EL (cell line): ENCODE measurements around the gene SLIT3.

Experiments
- DNase-seq: peaks from one replicate; pipeline ENCODE4 v3.0.0-alpha.2; 2016

SLIT3 gene

GRCh38 chr5:169298193-169298592, 2.7 kb downstream of the SLIT3 start:
- no peak for DNase-seq

DNA sequence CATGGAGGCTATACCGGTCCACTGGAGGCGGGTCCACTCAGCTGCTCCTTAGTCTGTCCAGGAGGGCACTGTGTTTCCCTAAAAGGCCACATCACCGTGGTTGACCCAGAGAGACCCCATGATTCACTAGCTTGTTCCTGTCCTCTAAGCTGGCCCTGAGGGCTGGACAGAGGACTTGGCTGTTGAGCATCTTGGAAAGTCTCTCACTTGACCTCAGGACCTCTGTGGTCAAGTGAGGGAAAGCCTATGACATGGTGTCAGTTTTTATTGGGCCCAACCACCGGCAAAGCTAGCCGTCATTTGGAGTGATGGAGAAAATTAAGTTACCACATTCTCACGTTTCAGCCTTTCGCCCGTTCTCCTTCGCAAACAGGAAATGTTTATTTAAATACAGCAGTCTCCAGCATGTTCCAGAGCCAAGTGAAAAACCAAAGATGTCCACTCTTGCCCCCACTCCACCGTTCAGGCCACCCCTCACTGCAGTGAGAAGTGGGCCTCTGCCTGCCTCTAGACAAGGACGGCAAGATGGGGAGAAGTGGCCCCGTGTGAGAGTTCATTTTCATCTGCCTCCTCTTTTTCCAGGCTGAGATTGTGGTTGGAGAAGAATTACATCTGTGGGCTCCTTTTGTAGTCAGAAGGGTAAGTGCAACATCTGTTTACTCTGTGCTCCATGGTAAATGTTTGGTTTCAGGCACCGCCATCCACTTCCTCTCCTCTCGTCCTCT, 4.4 kb downstream of the SLIT3 start:
- DNase-seq = peak; percentile 93

- DNase-seq = no peak
These were observed 5.6 kb downstream of the SLIT3 start for GRCh38 chr5:169295306-169295705.

GRCh38 chr5:169294621-169295020, 6.3 kb downstream of the SLIT3 start:
- no peak for DNase-seq

DNA sequence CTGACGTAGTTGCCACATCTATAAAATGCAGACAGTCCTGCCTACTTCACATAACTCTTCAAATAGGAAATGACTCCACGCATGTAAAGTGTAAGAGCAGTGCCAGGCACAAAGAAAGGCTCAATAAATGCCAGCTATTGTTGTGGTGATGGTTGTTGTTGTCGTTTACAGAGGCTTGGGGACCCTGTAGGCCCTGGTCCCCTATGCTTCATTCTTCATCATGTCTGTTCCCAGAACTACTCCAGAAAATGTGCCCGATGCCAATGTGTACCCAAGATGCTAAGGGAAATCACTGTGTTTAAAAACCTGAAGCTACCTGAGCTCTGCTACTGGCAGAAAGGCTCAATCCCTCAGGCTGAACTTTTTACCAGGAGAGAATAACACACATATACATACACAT, 9.1 kb downstream of the SLIT3 start:
- DNase-seq = no peak

DNA sequence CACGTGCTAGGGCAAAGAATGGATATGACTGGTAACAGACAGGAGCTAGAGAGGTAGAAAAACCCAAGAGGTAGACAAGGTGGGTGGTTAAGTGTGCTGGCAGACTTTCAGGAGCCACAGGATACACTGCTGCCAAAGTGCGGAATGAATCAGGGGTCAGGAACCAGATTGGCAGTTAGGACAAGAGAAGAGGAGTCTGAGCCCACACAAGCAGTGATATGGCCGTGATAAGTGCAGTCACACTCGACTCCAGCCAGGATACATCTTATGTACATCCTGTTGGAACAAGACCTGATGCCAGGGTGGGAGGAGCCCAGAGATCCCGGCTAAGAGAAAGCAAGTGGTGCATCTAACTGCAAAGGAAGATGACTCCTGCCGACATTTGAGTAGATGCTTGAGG, 10.0 kb downstream of the SLIT3 start:
- DNase-seq = no peak

- DNase-seq = peak; percentile 16
These were observed 11.4 kb downstream of the SLIT3 start for GRCh38 chr5:169289520-169289919.

DNA sequence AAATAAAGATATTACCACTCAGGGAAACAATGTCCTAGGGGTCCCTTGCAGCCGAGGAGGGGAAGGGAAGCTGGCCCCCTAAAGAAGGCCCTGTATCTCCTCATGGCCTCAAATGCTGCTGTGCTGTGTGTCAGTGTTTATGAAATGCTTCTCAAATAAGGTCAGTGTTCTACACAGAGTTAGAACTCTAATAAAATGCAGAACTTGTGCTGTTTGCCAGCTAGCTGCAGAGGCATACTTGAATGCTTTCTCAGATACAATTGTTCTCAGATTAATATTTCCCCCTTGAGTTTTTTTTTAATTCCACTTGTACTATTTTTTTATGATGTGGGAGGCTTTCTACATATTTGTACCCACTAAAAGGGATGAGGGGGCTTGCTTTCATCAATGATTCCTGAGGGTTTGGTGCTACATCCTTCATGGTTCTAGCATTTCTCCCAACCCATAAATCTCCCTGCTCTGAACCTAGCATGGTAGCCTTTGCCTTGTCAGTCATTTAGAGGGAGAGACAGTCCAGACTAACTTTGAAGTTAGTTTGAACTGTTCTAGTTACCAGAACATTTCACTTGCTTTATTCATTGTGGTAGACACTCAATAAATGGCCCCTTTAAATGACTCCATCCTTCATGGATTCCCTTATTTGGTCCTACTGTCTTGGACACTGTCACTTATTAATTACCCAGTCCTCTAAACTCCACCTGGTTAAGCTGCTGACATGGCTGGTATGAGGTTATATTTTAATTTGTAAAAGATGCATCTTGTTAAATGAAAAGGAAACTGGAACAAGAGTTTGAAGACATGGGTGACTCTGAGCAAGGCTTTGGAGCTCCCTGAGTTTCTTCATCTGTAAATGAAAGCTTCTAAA, 12.6 kb downstream of the SLIT3 start:
- DNase-seq = no peak

- DNase-seq = no peak
These were observed 13.4 kb downstream of the SLIT3 start for GRCh38 chr5:169287529-169287928.

DNA sequence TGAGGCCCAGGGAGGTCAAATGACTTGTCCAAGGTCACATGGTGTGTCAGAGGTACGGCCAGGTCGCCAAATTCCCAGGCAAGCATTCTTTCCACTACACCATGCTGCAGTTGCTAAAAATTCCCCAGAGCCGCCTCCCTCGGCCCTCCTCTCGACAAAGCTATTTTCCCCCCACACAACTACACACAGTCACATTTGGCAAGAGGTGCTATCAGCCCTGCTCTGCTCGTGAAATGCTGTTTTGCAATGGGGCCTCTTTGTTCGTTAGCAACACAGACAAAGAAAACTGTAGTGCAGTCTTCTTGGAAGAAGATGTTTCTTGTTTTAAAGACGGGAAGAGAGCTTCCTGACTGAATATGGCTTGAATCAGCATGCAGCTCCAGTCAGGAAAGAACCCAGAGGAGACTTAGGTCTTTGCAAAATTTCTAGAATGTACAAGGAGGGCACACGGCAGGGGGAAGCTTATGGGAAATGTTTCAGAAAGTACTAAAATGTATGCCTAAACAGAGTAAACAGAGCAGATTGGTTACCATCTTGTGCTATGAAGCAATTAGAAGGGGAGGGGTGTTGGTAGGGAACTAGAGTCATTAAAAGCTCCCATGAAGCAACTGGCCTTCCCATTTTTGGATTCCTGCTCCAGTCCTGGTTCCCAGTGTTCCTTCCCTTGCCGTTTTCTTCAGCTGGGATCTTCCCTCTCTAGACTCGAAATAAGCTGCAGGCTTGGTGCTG, 14.2 kb downstream of the SLIT3 start:
- no peak for DNase-seq

DNA sequence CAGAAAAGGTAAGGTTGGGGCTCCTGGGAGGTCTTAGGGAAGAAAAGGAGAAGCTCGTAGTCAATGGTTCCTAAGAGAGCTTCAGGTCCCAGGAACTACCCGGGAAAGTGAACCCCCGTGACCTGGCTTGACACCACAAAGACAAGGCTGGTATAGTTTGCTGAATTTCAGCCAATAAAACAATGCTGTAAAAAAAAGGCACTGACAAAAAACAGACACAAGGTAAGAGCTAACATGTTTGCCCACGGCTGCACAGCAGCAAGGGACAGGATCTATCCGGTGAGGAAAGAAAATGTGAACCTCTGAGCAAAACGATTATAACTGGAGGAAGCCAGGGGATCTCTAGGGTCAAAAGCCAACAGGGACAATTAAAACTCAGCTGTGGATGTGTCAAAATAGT, 17.1 kb downstream of the SLIT3 start:
- DNase-seq = no peak

DNA sequence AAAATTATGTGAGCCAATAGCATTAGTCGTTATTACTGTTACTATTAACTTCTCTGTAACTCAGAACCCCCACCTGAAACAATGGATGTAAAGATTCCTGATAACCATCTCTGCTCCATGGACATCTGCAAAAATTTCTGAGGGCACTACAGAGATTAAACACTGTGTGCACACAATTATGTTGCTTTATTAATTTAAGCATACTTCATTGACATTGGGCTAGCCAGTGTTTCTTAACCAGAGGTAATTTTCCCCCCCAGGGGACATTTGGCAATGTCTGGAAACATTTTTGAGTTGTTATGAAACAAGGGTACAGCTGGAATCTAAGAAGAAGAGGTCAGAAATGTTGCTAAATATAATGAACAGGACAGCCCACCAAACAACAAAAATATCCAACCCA, 19.3 kb downstream of the SLIT3 start:
- DNase-seq = no peak

GRCh38 chr5:169280696-169281095, 20.2 kb downstream of the SLIT3 start:
- DNase-seq = no peak

GRCh38 chr5:169280286-169280685, 20.7 kb downstream of the SLIT3 start:
- DNase-seq = no peak

- DNase-seq = no peak
These were observed 21.8 kb downstream of the SLIT3 start for GRCh38 chr5:169279125-169279524.

DNA sequence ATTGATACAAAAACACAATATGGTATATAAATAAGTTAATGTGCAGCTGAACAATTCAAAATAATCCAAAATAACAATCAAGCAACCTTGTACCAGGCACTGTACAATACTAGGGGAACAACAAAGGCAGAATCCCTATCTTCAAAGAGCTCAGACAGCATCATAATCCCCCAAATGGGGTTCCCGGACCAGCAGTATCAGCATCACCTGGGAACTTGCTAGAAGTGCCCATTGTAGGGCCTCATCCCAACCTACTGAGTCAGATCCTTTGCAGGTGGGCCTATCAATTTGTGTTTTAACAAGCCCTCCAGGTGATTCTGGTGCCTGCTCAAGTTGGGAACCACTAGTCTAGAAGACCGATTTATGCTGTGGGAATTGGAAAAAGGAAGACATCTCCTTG, 27.1 kb downstream of the SLIT3 start:
- no peak for DNase-seq

GRCh38 chr5:169273451-169273850, 27.5 kb downstream of the SLIT3 start:
- no peak for DNase-seq

DNA sequence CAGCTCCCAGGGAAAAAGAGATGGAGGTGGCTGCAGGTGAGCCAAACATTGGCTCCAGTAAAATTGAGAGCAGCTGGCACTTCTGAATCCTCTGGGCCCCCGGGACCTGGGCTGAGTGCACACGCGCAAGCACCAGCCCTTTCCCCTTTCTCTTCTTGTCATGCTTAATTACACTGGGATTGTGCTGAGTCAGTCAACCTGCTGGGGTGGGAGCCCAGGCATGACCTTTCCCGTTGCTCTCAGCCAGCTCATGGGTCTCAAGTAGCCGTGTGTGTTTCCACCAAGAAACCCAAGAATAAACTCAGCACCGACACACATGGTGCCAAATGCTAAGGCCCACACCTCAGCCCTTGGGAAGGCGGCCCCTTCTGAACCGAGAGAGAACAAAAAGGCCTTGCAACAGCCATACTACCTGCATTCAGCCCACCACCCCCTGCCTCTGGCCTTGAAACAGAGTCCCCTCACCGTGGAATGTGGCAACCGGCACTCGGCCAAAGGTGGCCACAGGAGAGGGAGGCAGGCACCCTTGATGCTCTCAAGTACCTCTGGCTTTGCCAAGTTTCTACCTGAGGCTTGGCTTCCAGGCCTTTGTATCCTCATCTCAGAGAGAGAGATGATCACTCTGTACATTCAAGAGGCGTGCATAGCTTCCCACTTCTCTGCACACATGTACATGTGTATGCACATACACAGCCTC, 28.1 kb downstream of the SLIT3 start:
- no peak for DNase-seq

DNA sequence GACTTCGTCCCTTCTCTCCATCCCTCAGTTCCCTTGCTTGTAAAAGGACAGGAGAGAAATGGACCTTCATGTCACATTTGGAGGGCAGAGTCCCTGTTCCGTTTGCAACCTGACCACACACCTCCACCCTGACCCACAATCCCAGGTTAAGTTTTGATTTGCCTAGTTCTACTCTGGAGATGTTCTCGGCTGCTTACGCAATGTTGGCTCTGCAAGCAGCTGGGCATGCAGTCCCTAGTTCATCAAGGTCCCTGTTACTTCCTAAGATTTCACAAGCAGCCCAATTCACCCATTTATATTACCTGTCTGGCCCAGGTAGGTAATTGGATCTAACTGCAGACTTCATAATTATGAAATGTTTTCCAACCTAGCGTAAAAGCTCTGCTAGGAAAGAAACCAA, 28.8 kb downstream of the SLIT3 start:
- no peak for DNase-seq

DNA sequence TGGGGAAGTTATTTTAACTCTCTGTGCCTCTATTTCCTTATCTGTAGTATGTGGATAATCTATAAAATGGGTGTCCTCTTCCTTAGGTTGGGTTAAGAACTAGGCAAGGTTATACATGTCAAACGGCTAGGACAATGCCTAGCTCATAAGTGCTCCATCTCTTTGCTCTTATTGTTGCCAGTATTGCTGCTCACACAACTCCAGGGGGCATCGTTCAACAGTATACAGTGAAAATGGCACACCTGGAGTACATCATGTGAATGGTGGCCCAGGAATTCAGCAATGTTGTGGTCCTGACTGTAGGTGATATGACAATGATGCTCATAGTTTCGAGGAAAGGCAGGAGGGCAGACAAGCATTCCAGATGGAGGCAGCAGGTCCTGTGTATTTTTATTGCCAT, 30.1 kb downstream of the SLIT3 start:
- DNase-seq = no peak

DNA sequence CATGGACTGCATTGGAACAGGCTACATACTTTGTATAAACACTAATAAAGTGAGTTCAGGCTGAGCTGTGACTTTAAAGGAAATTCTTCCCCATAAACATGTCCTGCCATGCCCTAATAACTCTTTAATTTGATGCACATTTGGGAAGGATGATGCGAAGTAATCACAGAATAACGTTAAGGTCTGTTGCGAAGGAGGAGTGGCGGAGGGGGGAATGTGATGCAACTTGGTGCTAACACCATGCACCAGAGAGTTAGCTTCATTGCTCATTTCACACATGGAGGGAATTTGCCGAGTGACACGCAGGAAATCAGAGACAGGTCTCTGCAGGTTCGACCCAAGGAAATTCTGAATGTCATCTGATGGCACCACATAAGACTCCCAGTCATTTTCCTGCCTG, 32.9 kb downstream of the SLIT3 start:
- peak; percentile 6 for DNase-seq

DNA sequence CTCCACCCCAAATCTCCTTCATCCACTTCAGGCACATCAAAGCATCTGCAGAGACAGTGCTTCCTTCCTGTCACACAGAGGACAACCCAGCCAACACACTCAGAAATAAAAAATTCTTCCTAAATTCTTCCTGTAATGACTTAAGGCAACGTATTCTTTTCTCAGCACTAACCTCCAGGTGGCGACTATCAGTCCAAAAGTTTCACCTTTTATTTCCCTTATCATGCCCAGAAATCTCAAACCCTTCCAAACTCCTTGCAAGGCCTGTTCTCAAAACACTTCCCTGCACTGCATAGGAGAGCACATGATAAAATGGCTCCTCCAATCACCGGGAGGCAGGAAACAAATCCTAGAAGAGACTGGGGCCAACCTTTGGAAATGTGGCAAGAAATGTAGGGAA, 35.1 kb downstream of the SLIT3 start:
- peak; percentile 13 for DNase-seq

DNA sequence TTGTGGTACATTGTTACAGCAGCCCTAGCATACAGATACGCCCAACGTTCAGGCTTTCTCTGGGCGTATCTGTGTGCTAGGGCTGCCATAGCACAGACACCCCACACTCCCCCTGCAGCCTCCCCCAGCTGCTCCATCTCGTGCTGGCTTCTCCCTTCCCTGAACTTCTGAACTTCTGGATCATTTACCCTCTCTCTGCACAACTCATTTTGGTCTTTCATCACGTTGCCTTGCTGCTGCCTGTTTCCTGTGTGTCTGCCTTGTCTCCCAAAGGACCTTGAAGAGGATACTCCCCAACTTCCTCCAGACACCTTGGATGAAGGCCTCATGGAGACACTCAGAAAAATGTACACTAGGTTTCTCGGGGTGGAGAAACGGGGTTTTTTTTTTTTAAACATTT, 37.3 kb downstream of the SLIT3 start:
- DNase-seq = no peak
